ENCODE measurements around the gene ATG5.
"Not testable (repeated sequence)": the region's sequence is repeated elsewhere in the genome, so short reads cannot be mapped to it uniquely, and the experiment has no call there.

ATG5 gene

DNA sequence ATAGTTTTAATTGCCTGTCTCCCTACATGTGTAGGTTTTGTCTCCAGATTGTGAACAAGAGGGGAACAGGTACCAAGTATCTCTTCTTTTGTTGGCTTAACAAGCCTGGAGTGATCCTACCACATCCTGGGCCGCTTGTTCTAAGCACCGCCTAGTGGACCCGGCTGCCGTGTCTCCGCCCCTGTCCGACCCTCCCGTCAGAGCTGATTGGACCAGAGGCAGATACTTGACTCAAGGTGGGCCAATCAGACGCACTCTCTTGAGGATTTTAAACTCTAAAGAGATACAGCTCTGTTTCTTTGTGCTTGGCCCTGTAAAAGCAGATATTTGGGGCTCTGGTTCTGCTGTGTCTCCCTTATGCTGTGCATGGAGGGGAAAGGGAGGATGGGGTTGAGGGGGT, 171.2 kb downstream of the ATG5 start:
- TF ChIP-seq ZNF565 (CRISPR knock-in tag; conservative IDR thresholded peaks at IDR 0.05; ENCODE audit: low read depth) (no peak), ZC3H10 (CRISPR knock-in tag; IDR thresholded peaks at IDR 0.05) (no peak), PPARA (CRISPR knock-in tag; IDR thresholded peaks at IDR 0.05; ENCODE audit: borderline replicate concordance) (no peak), ARNTL (CRISPR knock-in tag; IDR thresholded peaks at IDR 0.05; ENCODE audit: borderline replicate concordance, low read depth) (no peak), TOX (CRISPR knock-in tag; IDR thresholded peaks at IDR 0.05; ENCODE audit: borderline replicate concordance) (no peak)
- ATAC-seq = no peak

DNA sequence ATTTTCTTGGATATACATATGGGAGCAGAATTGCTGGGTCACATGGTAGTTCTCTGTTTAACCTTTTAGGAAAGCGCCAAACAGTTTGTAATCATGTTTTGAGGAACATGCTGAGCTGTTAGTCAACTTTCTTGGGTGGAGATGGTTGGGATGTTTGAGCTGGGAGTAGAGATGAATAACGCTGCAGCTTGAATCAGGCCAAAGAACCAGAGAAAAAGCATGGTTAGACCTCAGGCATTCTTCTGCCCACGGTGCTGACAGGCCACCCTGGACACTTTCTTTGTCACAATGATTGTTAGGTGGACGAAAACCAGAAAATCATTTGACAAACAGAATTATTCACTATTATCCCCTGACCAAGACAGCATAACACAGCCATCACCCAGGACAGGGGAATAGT, 172.6 kb downstream of the ATG5 start:
- TF ChIP-seq, protein P1, sequence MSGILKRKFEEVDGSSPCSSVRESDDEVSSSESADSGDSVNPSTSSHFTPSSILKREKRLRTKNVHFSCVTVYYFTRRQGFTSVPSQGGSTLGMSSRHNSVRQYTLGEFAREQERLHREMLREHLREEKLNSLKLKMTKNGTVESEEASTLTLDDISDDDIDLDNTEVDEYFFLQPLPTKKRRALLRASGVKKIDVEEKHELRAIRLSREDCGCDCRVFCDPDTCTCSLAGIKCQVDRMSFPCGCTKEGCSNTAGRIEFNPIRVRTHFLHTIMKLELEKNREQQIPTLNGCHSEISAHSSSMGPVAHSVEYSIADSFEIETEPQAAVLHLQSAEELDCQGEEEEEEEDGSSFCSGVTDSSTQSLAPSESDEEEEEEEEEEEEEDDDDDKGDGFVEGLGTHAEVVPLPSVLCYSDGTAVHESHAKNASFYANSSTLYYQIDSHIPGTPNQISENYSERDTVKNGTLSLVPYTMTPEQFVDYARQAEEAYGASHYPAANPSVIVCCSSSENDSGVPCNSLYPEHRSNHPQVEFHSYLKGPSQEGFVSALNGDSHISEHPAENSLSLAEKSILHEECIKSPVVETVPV (CRISPR knock-in tag; IDR thresholded peaks at IDR 0.05) = no peak
- TF ChIP-seq ZNF565 (CRISPR knock-in tag; conservative IDR thresholded peaks at IDR 0.05; ENCODE audit: low read depth) (no peak), OSR1 (CRISPR knock-in tag; IDR thresholded peaks at IDR 0.05) (no peak), PPARA (CRISPR knock-in tag; IDR thresholded peaks at IDR 0.05; ENCODE audit: borderline replicate concordance) (no peak), ZFP30 (CRISPR knock-in tag; IDR thresholded peaks at IDR 0.05) (no peak), ARNTL (CRISPR knock-in tag; IDR thresholded peaks at IDR 0.05; ENCODE audit: borderline replicate concordance, low read depth) (no peak), ZFP3 (CRISPR knock-in tag; IDR thresholded peaks at IDR 0.05) (no peak), ZNF8 (CRISPR knock-in tag; IDR thresholded peaks at IDR 0.05) (no peak), GLIS3 (CRISPR knock-in tag; IDR thresholded peaks at IDR 0.05) (no peak)
- TF ChIP-seq, protein P2, sequence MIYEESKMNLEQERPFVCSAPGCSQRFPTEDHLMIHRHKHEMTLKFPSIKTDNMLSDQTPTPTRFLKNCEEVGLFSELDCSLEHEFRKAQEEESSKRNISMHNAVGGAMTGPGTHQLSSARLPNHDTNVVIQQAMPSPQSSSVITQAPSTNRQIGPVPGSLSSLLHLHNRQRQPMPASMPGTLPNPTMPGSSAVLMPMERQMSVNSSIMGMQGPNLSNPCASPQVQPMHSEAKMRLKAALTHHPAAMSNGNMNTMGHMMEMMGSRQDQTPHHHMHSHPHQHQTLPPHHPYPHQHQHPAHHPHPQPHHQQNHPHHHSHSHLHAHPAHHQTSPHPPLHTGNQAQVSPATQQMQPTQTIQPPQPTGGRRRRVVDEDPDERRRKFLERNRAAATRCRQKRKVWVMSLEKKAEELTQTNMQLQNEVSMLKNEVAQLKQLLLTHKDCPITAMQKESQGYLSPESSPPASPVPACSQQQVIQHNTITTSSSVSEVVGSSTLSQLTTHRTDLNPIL (CRISPR knock-in tag; IDR thresholded peaks at IDR 0.05; ENCODE audit: low read depth) = no peak
- ATAC-seq = no peak

DNA sequence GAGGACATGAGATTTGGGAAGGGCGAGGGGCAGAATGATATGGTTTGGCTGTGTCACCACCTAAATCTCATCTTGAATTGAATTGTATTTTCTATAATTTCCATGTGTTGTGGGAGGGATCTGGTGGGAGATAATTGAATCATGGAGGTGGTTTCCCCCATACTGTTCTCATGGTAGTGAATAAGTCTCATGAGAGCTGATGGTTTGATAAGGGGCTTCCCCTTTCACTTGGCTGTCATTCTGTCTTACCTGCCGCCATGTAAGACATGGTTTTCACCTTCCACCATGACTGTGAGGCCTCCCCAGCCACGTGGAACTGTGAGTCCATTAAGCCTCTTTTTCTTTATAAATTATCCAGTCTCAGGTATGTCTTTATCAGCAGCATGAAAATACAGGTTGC, 173.1 kb downstream of the ATG5 start:
- not testable (repeated sequence) for ATAC-seq

DNA sequence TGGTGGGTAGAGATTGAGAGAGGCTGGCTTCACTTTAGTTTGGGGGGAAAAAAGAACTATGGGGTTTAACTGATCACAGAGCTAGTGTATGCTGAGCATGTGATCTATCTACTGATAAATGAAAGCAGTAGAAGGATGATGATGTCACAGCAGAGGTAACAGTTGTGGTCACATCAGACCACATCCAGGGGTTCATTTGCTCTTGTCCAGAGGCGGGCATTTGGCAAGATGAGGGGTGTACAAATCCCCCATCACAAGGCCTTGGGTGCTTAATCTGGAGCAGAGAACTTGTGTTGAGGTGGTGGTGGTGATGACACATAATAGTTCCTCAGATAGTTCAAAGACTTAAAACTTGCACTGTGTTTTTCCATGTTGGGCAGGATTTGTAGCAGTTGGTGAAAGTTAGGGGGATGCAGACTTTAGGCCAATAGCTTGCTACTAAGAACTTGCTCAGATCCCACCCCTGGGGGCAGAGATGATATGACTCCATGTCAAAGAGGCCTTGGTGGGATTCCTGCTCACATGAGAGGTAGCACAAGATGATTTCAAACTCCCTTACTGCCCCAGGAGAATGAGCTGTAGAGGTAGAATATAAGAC, 176.0 kb downstream of the ATG5 start:
- no peak for TF ChIP-seq CSDC2 (CRISPR knock-in tag; IDR thresholded peaks at IDR 0.05)
- no peak for TF ChIP-seq BACH2 (CRISPR knock-in tag; IDR thresholded peaks at IDR 0.05; ENCODE audit: borderline replicate concordance)
- no peak for TF ChIP-seq ZNF565 (CRISPR knock-in tag; conservative IDR thresholded peaks at IDR 0.05; ENCODE audit: low read depth)
- TF ChIP-seq, protein P2 (CRISPR knock-in tag; IDR thresholded peaks at IDR 0.05; ENCODE audit: low read depth) = no peak
- TF ChIP-seq, protein P1 (CRISPR knock-in tag; IDR thresholded peaks at IDR 0.05) = no peak
- TF ChIP-seq ZFP30 (CRISPR knock-in tag; IDR thresholded peaks at IDR 0.05) = no peak
- TF ChIP-seq, protein P3, sequence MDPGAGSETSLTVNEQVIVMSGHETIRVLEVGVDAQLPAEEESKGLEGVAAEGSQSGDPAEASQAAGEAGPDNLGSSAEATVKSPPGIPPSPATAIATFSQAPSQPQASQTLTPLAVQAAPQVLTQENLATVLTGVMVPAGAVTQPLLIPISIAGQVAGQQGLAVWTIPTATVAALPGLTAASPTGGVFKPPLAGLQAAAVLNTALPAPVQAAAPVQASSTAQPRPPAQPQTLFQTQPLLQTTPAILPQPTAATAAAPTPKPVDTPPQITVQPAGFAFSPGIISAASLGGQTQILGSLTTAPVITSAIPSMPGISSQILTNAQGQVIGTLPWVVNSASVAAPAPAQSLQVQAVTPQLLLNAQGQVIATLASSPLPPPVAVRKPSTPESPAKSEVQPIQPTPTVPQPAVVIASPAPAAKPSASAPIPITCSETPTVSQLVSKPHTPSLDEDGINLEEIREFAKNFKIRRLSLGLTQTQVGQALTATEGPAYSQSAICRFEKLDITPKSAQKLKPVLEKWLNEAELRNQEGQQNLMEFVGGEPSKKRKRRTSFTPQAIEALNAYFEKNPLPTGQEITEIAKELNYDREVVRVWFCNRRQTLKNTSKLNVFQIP (CRISPR knock-in tag; IDR thresholded peaks at IDR 0.05; ENCODE audit: borderline replicate concordance, low read depth) = no peak
- no peak for TF ChIP-seq ZNF70 (CRISPR knock-in tag; IDR thresholded peaks at IDR 0.05)
- no peak for TF ChIP-seq SNAI2 (CRISPR knock-in tag; IDR thresholded peaks at IDR 0.05)
- TF ChIP-seq ESRRG (CRISPR knock-in tag; IDR thresholded peaks at IDR 0.05) = no peak
- no peak for TF ChIP-seq GLIS3 (CRISPR knock-in tag; IDR thresholded peaks at IDR 0.05)
- TF ChIP-seq TCF4 (CRISPR knock-in tag; IDR thresholded peaks at IDR 0.05; ENCODE audit: borderline replicate concordance) = no peak
- TF ChIP-seq ARNTL (CRISPR knock-in tag; IDR thresholded peaks at IDR 0.05; ENCODE audit: borderline replicate concordance, low read depth) = no peak
- TF ChIP-seq, protein P4, sequence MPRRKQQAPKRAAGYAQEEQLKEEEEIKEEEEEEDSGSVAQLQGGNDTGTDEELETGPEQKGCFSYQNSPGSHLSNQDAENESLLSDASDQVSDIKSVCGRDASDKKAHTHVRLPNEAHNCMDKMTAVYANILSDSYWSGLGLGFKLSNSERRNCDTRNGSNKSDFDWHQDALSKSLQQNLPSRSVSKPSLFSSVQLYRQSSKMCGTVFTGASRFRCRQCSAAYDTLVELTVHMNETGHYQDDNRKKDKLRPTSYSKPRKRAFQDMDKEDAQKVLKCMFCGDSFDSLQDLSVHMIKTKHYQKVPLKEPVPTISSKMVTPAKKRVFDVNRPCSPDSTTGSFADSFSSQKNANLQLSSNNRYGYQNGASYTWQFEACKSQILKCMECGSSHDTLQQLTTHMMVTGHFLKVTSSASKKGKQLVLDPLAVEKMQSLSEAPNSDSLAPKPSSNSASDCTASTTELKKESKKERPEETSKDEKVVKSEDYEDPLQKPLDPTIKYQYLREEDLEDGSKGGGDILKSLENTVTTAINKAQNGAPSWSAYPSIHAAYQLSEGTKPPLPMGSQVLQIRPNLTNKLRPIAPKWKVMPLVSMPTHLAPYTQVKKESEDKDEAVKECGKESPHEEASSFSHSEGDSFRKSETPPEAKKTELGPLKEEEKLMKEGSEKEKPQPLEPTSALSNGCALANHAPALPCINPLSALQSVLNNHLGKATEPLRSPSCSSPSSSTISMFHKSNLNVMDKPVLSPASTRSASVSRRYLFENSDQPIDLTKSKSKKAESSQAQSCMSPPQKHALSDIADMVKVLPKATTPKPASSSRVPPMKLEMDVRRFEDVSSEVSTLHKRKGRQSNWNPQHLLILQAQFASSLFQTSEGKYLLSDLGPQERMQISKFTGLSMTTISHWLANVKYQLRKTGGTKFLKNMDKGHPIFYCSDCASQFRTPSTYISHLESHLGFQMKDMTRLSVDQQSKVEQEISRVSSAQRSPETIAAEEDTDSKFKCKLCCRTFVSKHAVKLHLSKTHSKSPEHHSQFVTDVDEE (CRISPR knock-in tag; IDR thresholded peaks at IDR 0.05) = no peak
- TF ChIP-seq PPARA (CRISPR knock-in tag; IDR thresholded peaks at IDR 0.05; ENCODE audit: borderline replicate concordance) = no peak
- ATAC-seq = no peak

Data from SK-N-SH treated with all-trans-retinoic acid at 6 μM for 48 hours (cell line).